ENCODE results near the gene JAZF1.

Gene JAZF1

DNA sequence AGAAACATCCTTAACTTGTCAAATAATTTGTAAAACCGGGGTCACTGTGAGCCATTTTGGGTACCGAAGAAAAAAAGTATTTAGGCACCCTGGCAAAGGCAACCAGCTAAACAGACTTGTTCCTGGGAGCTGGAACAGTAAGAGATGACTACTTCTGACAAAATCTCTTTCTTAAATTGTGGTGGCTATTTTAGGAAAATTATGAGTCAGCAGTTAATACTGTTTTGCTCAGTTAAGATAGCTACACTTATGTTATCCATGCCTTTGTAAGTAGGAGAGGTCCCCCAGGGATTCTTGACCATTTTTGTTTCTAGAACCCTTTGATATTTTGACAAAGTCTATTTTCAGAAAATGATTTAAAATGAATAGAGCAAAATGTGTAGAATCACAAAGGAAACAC lies 372.0 kb downstream of the JAZF1 start:
- no peaks in the 10 kb centered on the region for H3K36me3 ChIP-seq (ENCODE audit: insufficient read depth, low read length)
- H3K4me1 ChIP-seq (ENCODE audit: control insufficient read depth, insufficient read depth, low read length, unreplicated experiment) = peaks cover 16% of the 10 kb centered on the region
- no peaks in the 10 kb centered on the region for H3K79me2 ChIP-seq (ENCODE audit: control insufficient read depth, insufficient read depth, low read length, unreplicated experiment)
- no peak overlapping the region for H3K4me3 ChIP-seq (ENCODE audit: low read depth, low read length)
- H2AFZ ChIP-seq (ENCODE audit: low read length, unreplicated experiment) = no peak overlapping the region
- H3K27ac ChIP-seq (ENCODE audit: low read depth, low read length) = peak overlapping the region; percentile 58
- H3K27me3 ChIP-seq (ENCODE audit: insufficient read depth, low read length) = no peaks in the 10 kb centered on the region

GRCh38 chr7:27804139-27804538 lies 376.5 kb downstream of the JAZF1 start:
- Histone ChIP-seq H3K4me1 (ENCODE audit: control insufficient read depth, insufficient read depth, low read length, unreplicated experiment) (peaks cover 26% of the 10 kb centered on the region), H3K4me3 (ENCODE audit: low read depth, low read length) (no peak overlapping the region), H3K36me3 (ENCODE audit: insufficient read depth, low read length) (no peaks in the 10 kb centered on the region), H3K79me2 (ENCODE audit: control insufficient read depth, insufficient read depth, low read length, unreplicated experiment) (no peaks in the 10 kb centered on the region), H2AFZ (ENCODE audit: low read length, unreplicated experiment) (no peak overlapping the region), H3K27ac (ENCODE audit: low read depth, low read length) (no peak overlapping the region), H3K27me3 (ENCODE audit: insufficient read depth, low read length) (no peaks in the 10 kb centered on the region)

DNA sequence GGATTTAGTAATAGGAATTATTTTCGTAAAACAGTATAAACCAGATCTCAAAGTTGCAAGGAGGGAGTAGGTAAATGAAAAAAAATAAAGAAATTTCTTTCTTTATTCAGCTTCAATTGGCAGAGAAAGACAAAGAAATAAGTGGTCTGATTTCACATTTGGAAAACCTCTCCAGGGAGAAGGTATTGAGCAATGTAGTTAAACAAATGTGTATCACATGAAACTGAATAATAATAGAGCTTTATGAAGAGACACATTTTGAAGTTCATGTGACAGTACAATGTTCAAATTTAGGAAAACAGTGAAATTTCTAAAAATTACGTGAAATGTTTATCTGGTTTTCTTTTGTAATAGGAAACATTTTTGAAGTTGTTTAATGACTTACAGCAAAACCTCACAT lies 377.6 kb downstream of the JAZF1 start:
- Histone ChIP-seq H3K27me3 (ENCODE audit: insufficient read depth, low read length) (no peaks in the 10 kb centered on the region), H2AFZ (ENCODE audit: low read length, unreplicated experiment) (no peak overlapping the region), H3K27ac (ENCODE audit: low read depth, low read length) (peak overlapping the region; percentile 23; the same call in 1 of the 2 replicates), H3K36me3 (ENCODE audit: insufficient read depth, low read length) (no peaks in the 10 kb centered on the region; the same call in 1 of the 2 replicates), H3K79me2 (ENCODE audit: control insufficient read depth, insufficient read depth, low read length, unreplicated experiment) (no peaks in the 10 kb centered on the region), H3K4me3 (ENCODE audit: low read depth, low read length) (no peak overlapping the region), H3K4me1 (ENCODE audit: control insufficient read depth, insufficient read depth, low read length, unreplicated experiment) (peaks cover 15% of the 10 kb centered on the region)

DNA sequence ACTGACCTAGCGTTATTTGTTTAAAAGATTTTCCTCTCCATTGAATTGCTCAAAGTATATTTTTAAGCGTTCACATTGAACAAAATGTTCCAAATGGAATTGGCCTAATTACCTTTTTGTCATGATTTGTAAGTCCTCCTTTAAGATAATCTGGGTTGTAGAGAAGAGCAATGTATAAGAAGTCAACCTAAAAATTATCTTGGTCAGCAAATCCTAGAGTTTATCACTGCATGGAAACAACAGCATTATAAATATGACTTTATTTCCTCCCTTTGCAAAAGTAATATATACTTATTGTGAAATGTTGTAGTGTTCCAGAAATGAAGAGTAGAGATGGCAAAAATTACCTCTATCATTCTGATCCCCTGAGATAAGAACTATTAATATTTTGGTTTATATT lies 381.4 kb downstream of the JAZF1 start:
- H3K4me1 ChIP-seq (ENCODE audit: control insufficient read depth, insufficient read depth, low read length, unreplicated experiment) = peaks cover 11% of the 10 kb centered on the region
- H3K27ac ChIP-seq (ENCODE audit: low read depth, low read length) = no peak overlapping the region
- no peak overlapping the region for H3K4me3 ChIP-seq (ENCODE audit: low read depth, low read length)
- peaks cover 11% of the 10 kb centered on the region for H3K36me3 ChIP-seq (ENCODE audit: insufficient read depth, low read length)
- no peaks in the 10 kb centered on the region for H3K27me3 ChIP-seq (ENCODE audit: insufficient read depth, low read length)
- H3K79me2 ChIP-seq (ENCODE audit: control insufficient read depth, insufficient read depth, low read length, unreplicated experiment) = no peaks in the 10 kb centered on the region
- no peak overlapping the region for H2AFZ ChIP-seq (ENCODE audit: low read length, unreplicated experiment)

GRCh38 chr7:27795977-27796376 lies 384.6 kb downstream of the JAZF1 start:
- H3K36me3 ChIP-seq (ENCODE audit: insufficient read depth, low read length) = peaks cover 13% of the 10 kb centered on the region
- peaks cover 7% of the 10 kb centered on the region for H3K4me1 ChIP-seq (ENCODE audit: control insufficient read depth, insufficient read depth, low read length, unreplicated experiment)
- no peak overlapping the region for H3K27ac ChIP-seq (ENCODE audit: low read depth, low read length)
- H3K79me2 ChIP-seq (ENCODE audit: control insufficient read depth, insufficient read depth, low read length, unreplicated experiment) = no peaks in the 10 kb centered on the region
- no peak overlapping the region for H2AFZ ChIP-seq (ENCODE audit: low read length, unreplicated experiment)
- no peak overlapping the region for H3K4me3 ChIP-seq (ENCODE audit: low read depth, low read length)
- H3K27me3 ChIP-seq (ENCODE audit: insufficient read depth, low read length) = no peaks in the 10 kb centered on the region

DNA sequence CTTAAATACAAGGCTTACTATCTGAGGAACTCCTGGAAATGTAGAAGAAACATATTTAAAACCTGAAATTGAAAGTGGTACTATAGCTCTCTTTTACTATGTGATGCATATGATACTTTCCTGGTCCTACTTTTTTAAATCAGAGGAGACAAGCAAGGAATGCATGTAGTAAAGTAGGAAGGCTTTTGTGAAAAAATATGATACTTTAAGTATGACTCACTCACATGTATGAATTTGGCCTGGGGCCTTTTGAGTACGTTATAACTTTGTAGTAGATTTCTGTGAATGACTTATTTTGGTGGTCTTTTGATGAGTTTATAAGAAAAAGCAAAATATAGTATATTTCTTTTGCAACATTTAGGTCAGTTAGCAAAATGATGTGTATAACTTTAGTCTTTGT lies 386.8 kb downstream of the JAZF1 start:
- Histone ChIP-seq H3K27ac (ENCODE audit: low read depth, low read length) (no peak overlapping the region), H3K79me2 (ENCODE audit: control insufficient read depth, insufficient read depth, low read length, unreplicated experiment) (no peaks in the 10 kb centered on the region), H2AFZ (ENCODE audit: low read length, unreplicated experiment) (no peak overlapping the region), H3K4me3 (ENCODE audit: low read depth, low read length) (no peak overlapping the region), H3K4me1 (ENCODE audit: control insufficient read depth, insufficient read depth, low read length, unreplicated experiment) (peaks cover 7% of the 10 kb centered on the region), H3K36me3 (ENCODE audit: insufficient read depth, low read length) (peaks cover 13% of the 10 kb centered on the region), H3K27me3 (ENCODE audit: insufficient read depth, low read length) (no peaks in the 10 kb centered on the region)

GRCh38 chr7:27788437-27788836 lies 392.2 kb downstream of the JAZF1 start:
- Histone ChIP-seq H3K36me3 (ENCODE audit: insufficient read depth, low read length) (peaks cover 13% of the 10 kb centered on the region), H3K4me1 (ENCODE audit: control insufficient read depth, insufficient read depth, low read length, unreplicated experiment) (peaks cover 11% of the 10 kb centered on the region), H3K79me2 (ENCODE audit: control insufficient read depth, insufficient read depth, low read length, unreplicated experiment) (no peaks in the 10 kb centered on the region)

DNA sequence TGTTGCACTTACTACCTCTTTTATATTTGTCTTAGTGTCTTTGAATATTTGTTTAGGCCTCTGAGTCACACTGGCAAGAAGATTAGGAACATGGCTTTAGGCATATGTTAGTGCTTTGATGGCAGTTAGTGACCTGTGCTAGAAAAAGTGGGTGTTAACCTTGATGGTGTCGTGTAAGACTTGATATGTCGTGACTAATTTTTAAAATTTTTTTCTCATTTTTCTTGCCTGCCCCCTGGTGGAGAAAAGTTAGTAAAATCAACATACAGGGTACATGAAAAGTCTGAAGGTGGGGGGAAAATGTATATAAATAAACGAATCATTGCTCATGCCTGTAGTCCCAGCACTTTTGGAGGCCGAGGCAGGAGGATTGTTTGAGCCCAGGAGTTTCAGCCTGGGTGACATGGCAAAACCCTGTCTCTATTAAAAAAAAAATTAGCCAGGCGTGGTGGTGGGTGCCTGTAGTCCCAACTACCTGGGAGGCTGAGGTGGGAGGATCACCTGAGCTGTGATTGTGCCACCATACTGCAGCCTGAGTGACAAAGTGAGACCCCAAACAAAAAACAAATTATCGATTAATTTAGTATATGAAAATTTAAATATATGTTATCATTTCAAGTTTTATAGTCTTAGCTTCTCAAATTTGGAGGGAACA lies 396.1 kb downstream of the JAZF1 start:
- Histone ChIP-seq H3K79me2 (ENCODE audit: control insufficient read depth, insufficient read depth, low read length, unreplicated experiment) (no peaks in the 10 kb centered on the region), H3K4me1 (ENCODE audit: control insufficient read depth, insufficient read depth, low read length, unreplicated experiment) (peaks cover 22% of the 10 kb centered on the region), H3K36me3 (ENCODE audit: insufficient read depth, low read length) (peaks cover 13% of the 10 kb centered on the region), H3K27ac (ENCODE audit: low read depth, low read length) (no peak overlapping the region), H3K4me3 (ENCODE audit: low read depth, low read length) (no peak overlapping the region), H3K27me3 (ENCODE audit: insufficient read depth, low read length) (no peaks in the 10 kb centered on the region), H2AFZ (ENCODE audit: low read length, unreplicated experiment) (peak overlapping the region; percentile 83)

More at GRCh38 chr7:27788437-27788836, 392.2 kb downstream of the JAZF1 start:
- no peaks in the 10 kb centered on the region for H3K27me3 ChIP-seq (ENCODE audit: insufficient read depth, low read length)
- no peak overlapping the region for H3K27ac ChIP-seq (ENCODE audit: low read depth, low read length)
- H3K4me3 ChIP-seq (ENCODE audit: low read depth, low read length) = no peak overlapping the region
- no peak overlapping the region for H2AFZ ChIP-seq (ENCODE audit: low read length, unreplicated experiment)

DNA sequence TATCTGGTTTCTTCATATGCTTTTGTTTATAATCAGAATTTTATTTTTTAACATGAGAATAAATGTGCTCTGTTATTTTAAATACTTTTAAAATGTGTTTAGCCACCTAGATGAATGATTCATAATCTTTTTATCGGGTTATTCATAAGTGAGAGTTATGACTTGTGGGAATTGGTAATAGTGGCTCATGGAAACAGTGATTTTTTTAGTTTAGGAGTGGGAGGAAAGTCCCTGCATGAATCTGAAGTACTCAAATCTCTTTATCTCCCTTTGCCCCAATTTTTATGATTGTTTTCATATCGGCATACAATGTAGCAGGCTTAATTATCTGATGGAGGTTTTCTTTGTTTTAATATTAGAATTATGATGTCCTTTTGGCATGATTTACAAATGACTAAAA lies 397.7 kb downstream of the JAZF1 start:
- peak overlapping the region; percentile 36; the same call in 1 of the 2 replicates for H3K27ac ChIP-seq (ENCODE audit: low read depth, low read length)
- no peaks in the 10 kb centered on the region for H3K79me2 ChIP-seq (ENCODE audit: control insufficient read depth, insufficient read depth, low read length, unreplicated experiment)
- no peak overlapping the region for H2AFZ ChIP-seq (ENCODE audit: low read length, unreplicated experiment)
- peaks cover 22% of the 10 kb centered on the region for H3K4me1 ChIP-seq (ENCODE audit: control insufficient read depth, insufficient read depth, low read length, unreplicated experiment)
- no peaks in the 10 kb centered on the region for H3K27me3 ChIP-seq (ENCODE audit: insufficient read depth, low read length)
- H3K4me3 ChIP-seq (ENCODE audit: low read depth, low read length) = 0 out of 2 replicates have a peak overlapping the region, but pooled peaks have one; percentile 15
- H3K36me3 ChIP-seq (ENCODE audit: insufficient read depth, low read length) = peaks cover 13% of the 10 kb centered on the region

DNA sequence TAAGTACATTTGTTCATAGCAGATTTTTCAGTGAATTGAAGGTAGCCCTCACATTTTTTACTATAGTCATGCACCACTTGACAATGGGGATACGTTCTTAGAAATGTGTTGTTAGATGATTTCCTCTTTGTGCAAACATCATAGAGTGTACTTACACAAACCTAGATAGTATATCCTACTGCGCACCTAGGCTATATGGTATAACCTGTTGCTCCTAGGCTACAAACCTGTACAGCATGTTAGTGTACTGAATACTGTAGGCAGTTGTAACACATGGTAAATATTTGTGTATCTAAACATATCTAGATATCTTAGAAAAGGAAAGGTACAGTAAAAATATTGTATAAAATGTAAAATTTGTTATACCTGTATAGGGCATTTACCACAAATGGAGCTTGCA lies 399.4 kb downstream of the JAZF1 start:
- Histone ChIP-seq H3K4me1 (ENCODE audit: control insufficient read depth, insufficient read depth, low read length, unreplicated experiment) (peaks cover 22% of the 10 kb centered on the region), H2AFZ (ENCODE audit: low read length, unreplicated experiment) (no peak overlapping the region), H3K79me2 (ENCODE audit: control insufficient read depth, insufficient read depth, low read length, unreplicated experiment) (peaks cover 3% of the 10 kb centered on the region), H3K4me3 (ENCODE audit: low read depth, low read length) (no peak overlapping the region), H3K27ac (ENCODE audit: low read depth, low read length) (no peak overlapping the region), H3K36me3 (ENCODE audit: insufficient read depth, low read length) (no peaks in the 10 kb centered on the region; the same call in 1 of the 2 replicates), H3K27me3 (ENCODE audit: insufficient read depth, low read length) (no peaks in the 10 kb centered on the region)
